ENCODE data around the gene IGFBP1.
A peak's percentile ranks its signal among the peaks of the same experiment; 100 is the strongest.

Gene IGFBP1

DNA sequence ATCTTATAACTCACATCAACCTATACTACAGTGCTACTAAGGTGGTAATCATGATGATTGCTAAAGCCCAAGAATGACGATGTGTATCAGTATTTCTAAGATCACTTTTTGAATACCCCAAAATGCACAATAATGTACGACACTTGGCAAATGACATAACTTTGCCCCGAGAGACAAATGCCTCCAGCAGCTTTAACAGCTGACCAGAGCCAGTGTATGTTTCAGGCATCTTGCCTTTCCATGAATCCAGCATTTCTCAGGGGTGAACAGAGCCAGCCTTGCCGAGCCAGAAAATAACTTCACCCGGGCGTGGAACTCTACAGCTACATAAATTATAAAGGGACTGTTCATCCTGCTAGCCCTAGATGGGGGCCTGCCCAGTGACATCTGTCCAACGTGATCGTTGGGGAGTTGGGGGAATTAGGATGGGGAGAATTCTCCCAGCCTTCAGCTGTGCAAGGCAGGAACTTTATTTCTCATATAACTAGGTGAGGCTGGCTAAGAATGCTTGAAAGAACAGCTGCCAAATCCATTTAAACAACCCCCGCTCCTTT is 31.0 kb downstream of the IGFBP1 start:
- no peak overlapping the region for H3K4me3 ChIP-seq (ENCODE audit: low read depth, low read length)
- TF ChIP-seq, protein P1, sequence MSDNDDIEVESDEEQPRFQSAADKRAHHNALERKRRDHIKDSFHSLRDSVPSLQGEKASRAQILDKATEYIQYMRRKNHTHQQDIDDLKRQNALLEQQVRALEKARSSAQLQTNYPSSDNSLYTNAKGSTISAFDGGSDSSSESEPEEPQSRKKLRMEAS (IDR thresholded peaks at IDR 0.05; ENCODE audit: low read depth, low read length) = no peak
- TF ChIP-seq POLR2A (IDR thresholded peaks at IDR 0.05; ENCODE audit: extremely low read depth, insufficient read length) (no peak), MYC (IDR thresholded peaks at IDR 0.05; ENCODE audit: low read depth, low read length) (no peak)
- TF ChIP-seq, protein P2, sequence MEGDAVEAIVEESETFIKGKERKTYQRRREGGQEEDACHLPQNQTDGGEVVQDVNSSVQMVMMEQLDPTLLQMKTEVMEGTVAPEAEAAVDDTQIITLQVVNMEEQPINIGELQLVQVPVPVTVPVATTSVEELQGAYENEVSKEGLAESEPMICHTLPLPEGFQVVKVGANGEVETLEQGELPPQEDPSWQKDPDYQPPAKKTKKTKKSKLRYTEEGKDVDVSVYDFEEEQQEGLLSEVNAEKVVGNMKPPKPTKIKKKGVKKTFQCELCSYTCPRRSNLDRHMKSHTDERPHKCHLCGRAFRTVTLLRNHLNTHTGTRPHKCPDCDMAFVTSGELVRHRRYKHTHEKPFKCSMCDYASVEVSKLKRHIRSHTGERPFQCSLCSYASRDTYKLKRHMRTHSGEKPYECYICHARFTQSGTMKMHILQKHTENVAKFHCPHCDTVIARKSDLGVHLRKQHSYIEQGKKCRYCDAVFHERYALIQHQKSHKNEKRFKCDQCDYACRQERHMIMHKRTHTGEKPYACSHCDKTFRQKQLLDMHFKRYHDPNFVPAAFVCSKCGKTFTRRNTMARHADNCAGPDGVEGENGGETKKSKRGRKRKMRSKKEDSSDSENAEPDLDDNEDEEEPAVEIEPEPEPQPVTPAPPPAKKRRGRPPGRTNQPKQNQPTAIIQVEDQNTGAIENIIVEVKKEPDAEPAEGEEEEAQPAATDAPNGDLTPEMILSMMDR (IDR thresholded peaks at IDR 0.05; ENCODE audit: low read depth, low read length) = no peak
- no peak for DNase-seq (ENCODE audit: low read depth)

DNA sequence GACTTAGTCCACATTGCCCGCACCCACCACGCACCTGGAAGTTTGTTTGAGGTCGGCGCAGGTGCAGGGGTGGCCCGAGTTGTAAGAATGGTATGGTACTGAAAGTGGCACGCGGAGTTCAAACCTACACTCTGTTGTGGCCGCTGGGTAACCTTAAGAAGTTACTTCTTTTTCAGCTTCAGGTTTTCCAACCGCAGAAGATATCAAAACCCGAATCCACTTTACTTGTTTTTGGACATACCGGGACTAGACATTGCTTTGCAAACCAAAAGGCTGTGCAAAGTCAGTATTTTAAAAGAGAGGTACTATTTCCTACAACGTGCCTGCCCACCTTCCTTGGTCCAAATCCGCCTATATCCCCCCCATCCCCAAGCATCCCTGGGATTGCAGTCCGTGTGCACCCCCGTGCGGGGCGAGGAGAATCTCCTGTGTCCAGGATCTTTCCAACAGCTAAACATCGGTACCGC is 31.7 kb downstream of the IGFBP1 start:
- no peak for DNase-seq (ENCODE audit: low read depth)
- TF ChIP-seq POLR2A (IDR thresholded peaks at IDR 0.05; ENCODE audit: extremely low read depth, insufficient read length) (no peak), MYC (IDR thresholded peaks at IDR 0.05; ENCODE audit: low read depth, low read length) (no peak)
- TF ChIP-seq, protein P2 (IDR thresholded peaks at IDR 0.05; ENCODE audit: low read depth, low read length) = no peak
- TF ChIP-seq, protein P1 (IDR thresholded peaks at IDR 0.05; ENCODE audit: low read depth, low read length) = no peak
- H3K4me3 ChIP-seq (ENCODE audit: low read depth, low read length) = no peak overlapping the region

DNA sequence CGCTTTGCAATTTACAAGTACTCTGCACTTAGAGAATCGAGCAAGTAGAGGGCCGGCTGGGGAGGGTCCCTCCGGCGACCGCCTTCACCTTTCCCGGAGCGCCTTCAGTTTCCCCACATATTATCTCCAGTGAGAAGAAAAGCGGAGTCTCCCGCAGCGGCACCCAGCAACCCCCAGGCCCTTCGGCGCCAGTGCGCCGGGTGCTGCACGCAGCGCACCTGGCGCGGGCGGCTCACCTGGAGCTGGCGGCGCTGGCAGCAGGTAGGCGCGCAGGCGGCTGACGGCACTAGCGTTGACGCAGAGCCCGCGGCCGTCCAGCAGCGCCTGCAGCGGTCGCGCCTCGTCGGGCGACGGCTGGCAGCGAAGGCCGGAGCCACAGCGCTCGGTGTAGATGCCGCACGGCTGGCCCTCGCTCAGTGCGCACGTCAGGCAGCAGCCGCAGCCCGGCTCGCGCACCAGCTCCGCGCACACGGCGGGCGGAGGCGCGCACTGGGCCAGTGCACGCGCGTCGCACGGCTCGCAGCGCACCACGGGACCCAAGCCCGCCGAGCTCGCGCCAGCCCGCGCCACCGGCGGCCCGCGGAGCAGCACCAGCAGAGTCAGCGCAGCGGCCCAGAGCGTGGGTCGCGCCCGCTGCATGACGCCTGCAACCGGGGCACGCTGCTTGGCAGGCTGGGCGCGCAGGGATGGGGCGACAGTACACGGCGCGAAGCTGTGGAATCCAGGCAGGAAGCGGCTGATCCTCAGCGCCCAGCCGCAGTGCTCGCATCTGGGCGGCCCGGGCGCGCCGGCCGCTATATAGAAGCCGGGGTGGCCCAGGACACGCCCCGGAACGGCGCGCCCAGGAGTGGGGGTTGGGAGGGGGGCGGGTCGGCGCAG is 32.5 kb downstream of the IGFBP1 start, which contains the start of gene IGFBP3:
IGFBP3 (minus strand) TSS at position 771 of the 879 bp plus-strand sequence; CDS start at position 639, 132 bp downstream.
- H3K4me3 ChIP-seq (ENCODE audit: low read depth, low read length) = no peak within 1 kb of the TSS
- no peak for DNase-seq (ENCODE audit: low read depth)
- TF ChIP-seq MYC (IDR thresholded peaks at IDR 0.05; ENCODE audit: low read depth, low read length) (no peak), POLR2A (IDR thresholded peaks at IDR 0.05; ENCODE audit: extremely low read depth, insufficient read length) (no peak)
- TF ChIP-seq, protein P2 (IDR thresholded peaks at IDR 0.05; ENCODE audit: low read depth, low read length) = no peak
- TF ChIP-seq, protein P1 (IDR thresholded peaks at IDR 0.05; ENCODE audit: low read depth, low read length) = no peak

DNA sequence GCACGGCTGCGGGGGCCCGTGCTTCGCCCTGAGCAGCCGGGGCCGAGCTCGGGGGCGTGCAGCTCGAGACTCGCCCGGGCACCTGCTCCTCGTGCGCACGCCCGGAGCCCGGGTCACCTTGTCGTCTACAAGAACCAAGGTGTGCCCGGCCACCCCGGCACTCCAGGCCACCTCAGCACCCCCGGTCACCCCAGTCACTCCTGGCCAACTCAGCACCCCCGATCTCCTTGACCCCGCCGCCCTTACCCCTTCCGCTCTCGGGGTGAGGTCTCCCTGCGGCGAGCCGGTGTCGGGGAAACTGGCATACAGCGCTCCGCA is 33.1 kb downstream of the IGFBP1 start:
- DNase-seq (ENCODE audit: low read depth) = no peak
- H3K4me3 ChIP-seq (ENCODE audit: low read depth, low read length) = no peak overlapping the region
- TF ChIP-seq MYC (IDR thresholded peaks at IDR 0.05; ENCODE audit: low read depth, low read length) (no peak), POLR2A (IDR thresholded peaks at IDR 0.05; ENCODE audit: extremely low read depth, insufficient read length) (no peak)
- TF ChIP-seq, protein P2 (IDR thresholded peaks at IDR 0.05; ENCODE audit: low read depth, low read length) = no peak
- TF ChIP-seq, protein P1 (IDR thresholded peaks at IDR 0.05; ENCODE audit: low read depth, low read length) = no peak

DNA sequence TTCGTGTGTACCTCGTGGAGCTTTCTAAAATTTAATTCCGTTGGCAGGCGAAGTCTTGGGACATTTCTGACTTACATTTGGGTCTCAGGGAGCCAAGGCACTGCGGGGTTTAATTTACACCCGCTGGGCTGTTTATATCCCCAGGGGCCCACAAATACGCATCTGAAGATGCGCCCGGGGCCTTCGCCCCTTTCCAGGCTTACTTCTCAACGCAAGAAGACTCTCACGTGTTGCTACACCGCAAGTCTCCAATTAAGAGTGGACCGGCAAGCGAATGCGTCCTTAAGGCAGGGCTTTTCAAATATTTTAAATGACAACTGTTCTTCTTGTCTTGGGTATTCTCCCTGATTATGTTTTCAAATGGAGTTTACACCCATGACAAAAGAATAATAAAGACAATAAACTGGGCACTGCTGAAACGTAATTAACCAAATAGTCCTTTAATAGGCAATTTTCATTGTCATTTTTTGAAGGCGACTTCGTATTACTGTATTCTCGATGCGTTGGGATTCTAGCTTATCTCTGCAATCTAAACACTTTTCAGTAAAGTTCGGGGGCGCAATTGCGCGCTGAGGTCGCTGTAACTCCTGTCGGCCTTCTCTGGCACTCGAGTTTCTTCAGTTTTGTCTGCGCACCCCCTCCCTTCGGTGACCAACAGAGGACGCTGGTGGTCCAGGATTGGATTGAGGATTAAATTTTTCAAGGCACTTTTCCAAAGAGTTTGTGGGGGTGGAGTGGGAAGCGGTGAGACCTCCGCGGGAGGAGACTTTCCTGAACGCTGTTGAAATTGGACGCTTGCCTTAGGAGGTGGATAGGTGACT is 33.6 kb downstream of the IGFBP1 start:
- no peak for TF ChIP-seq MYC (IDR thresholded peaks at IDR 0.05; ENCODE audit: low read depth, low read length)
- TF ChIP-seq, protein P2 (IDR thresholded peaks at IDR 0.05; ENCODE audit: low read depth, low read length) = peak; percentile 78
- H3K4me3 ChIP-seq (ENCODE audit: low read depth, low read length) = no peak overlapping the region
- peak; percentile 49 for DNase-seq (ENCODE audit: low read depth)

All from NB4 (cell line).